Measurements from ENCODE around the gene IFNA14.
"Not testable (repeated sequence)": the region's sequence is repeated elsewhere in the genome, so short reads cannot be mapped to it uniquely, and the experiment has no call there.

Gene IFNA14

GRCh38 chr9:21213411-21214326 is 26.1 kb downstream of the IFNA14 start:
- not testable (repeated sequence) for DNase-seq (ENCODE audit: low spot score)

- not testable (repeated sequence) for DNase-seq (ENCODE audit: low spot score)
Measured at GRCh38 chr9:21212160-21212559, 27.6 kb downstream of the IFNA14 start.

GRCh38 chr9:21210782-21211181 is 29.0 kb downstream of the IFNA14 start:
- not testable (repeated sequence) for DNase-seq (ENCODE audit: low spot score)

DNA sequence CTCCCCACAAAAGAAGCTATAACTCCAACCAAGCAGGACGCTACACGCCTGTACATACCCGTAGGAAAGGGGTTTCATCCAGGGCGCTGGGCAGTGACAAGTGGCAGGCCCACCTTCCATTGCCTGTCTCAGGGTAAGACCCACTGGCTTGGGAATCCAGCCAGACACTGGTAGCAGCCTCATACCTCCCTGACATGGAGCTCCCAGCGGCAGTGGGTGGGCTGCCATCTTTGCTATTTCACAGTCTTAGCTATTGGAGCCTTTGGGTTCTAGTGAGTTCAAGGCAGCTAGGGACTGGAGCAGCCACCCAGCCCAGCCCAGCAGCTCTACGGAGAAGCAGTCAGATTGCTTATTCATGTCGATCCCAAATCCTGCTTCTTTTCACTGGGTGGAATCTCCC is 29.5 kb downstream of the IFNA14 start:
- no peak for DNase-seq (ENCODE audit: low spot score)

GRCh38 chr9:21207043-21207442 is 32.8 kb downstream of the IFNA14 start, which contains the start of gene IFNA10:
IFNA10 (minus strand) TSS chr9:21207143; CDS start chr9:21207097, 46 bp downstream.
- DNase-seq (ENCODE audit: low spot score) = not testable (repeated sequence)

- no peak for DNase-seq (ENCODE audit: low spot score)
Measured at GRCh38 chr9:21205204-21205603, 34.6 kb downstream of the IFNA14 start.

DNA sequence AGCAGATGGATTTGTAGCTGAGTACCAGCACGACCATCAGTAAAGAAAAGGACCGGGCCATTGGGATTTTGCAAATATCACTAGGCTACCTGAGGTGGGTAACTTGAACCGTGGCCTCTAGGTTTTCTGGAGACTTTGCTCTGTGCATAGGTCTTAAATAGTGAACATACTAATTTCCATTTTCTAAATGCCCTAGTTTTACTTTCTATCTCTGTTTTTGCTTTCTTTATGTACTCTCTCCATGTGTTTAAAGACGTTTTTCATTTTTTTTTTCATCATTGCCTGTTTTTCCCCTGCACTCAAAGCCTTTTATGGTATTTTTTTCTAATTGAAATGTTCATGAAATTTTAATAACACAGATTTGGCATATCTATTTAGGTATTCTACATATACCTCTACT is 37.7 kb downstream of the IFNA14 start, which contains the start of gene IFNA7:
TSS of gene IFNA7 (minus strand) at position 101 of the 400 bp plus-strand sequence. CDS start at position 61, 40 bp downstream.
- not testable (repeated sequence) for DNase-seq (ENCODE audit: low spot score)

DNA sequence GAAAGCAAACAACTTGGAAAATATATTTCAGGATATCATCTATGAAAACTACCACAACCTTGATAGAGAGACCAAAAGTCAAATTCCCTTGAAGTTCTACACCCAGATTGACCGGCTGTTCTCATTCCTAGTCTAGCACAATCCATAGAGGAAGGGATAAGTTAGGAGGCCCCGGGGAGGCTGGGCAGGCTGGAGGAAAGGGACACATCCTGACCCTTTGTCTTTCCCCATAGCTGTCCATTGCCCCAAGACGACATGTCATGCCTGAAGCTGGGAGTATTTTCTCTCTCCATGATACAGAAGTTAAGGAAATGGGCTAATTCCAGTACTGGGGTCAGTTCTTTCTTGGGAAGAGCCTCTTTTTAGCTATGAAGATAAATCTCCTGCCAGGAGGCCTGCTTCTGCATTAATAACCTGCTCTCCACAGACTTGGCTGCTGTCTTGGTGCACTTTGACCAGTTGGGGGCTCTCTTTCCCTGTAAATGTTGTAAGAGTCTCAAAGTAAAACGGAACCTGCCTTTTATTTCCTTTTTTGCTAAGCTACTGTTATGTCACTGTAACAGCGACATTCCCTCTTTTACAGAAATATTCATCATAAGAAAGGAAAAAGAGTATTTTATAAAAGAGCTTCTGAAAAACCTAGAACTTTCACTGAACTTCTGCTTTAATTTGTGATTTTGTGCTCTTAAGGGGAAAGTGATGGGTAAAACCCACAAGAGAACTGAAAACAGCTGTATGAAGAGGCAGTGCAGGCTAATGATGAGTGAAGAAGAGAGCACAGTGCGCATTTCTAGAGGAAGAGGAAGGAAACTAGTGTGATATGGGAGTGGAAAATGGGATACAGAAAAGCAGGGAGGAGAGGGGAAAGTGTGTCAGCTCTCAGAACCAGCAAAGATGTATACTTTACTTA is 44.7 kb downstream of the IFNA14 start:
- not testable (repeated sequence) for DNase-seq (ENCODE audit: low spot score)
